CD4-positive, alpha-beta memory T cell (primary cell): Measurements from ENCODE around the gene KCNJ15. TPM values are rescaled to one million over a fixed set of nuclear protein-coding genes. Genes with fewer than 3 reads are reported as not detected.

Experiments used
- CTCF ChIA-PET: fragments of 350-600 bp; sonication (Branson Sonifier 250); formaldehyde crosslinking; loops from one replicate; lab custom pipeline; 2021; ENCODE audit warnings: inconsistent platforms; ENCODE audit not compliant: partially characterized antibody; lab: Charles Lee
- POLR2A ChIA-PET: fragments of 350-600 bp; sonication (Branson Sonifier 250); formaldehyde crosslinking; loops from one replicate; lab custom pipeline; 2021; ENCODE audit not compliant: partially characterized antibody; lab: Charles Lee
- DNase-seq, 5 donors: peaks; one replicate each; pipeline versions ENCODE4 v3.0.0 to v3.0.0-alpha.2; 2020 to 2022; ENCODE audit warnings: mixed read lengths in 1 of 5
- H3K27ac ChIP-seq: one replicate; pipeline ENCODE4 v1.7.0; 2013; ENCODE audit warnings: low read depth, low read length
- H3K27me3 ChIP-seq: 2 replicates; pipeline ENCODE4 v1.7.0; 2013; ENCODE audit warnings: mild to moderate bottlenecking, low read length, moderate library complexity; ENCODE audit not compliant: insufficient read depth
- H3K36me3 ChIP-seq: 2 replicates; pipeline ENCODE4 v1.7.0; 2013; ENCODE audit warnings: mild to moderate bottlenecking, low read length, moderate library complexity; ENCODE audit not compliant: insufficient read depth
- H3K4me1 ChIP-seq: 2 replicates; pipeline ENCODE4 v1.7.0; 2013; ENCODE audit warnings: mild to moderate bottlenecking, low read length, moderate library complexity; ENCODE audit not compliant: insufficient read depth
- H3K4me3 ChIP-seq, 2 donors: one replicate each; pipeline ENCODE4 v1.7.0; 2013; ENCODE audit warnings: low read length in 2 of 2, mild to moderate bottlenecking in 1 of 2
- H3K9me3 ChIP-seq, 2 donors: one replicate each; pipeline ENCODE4 v1.7.0; 2013; ENCODE audit warnings: low read length in 2 of 2, control low read depth in 1 of 2; ENCODE audit not compliant: control insufficient read depth in 1 of 2
- H3K27ac Mint-ChIP-seq, 7 donors: one replicate each; pipeline ENCODE4 v1.8.0; 2020 to 2021; ENCODE audit warnings: mixed read lengths in 7 of 7, mild to moderate bottlenecking in 6 of 7, inconsistent platforms in 3 of 7, moderate library complexity in 3 of 7
- H3K27me3 Mint-ChIP-seq, 2 donors: one replicate each; pipeline ENCODE4 v1.8.0; 2020 to 2021; ENCODE audit warnings: mixed read lengths in 2 of 2
- H3K36me3 Mint-ChIP-seq, 2 donors: one replicate each; pipeline ENCODE4 v1.8.0; 2020 to 2021; ENCODE audit warnings: mixed read lengths in 2 of 2, inconsistent platforms in 1 of 2, mild to moderate bottlenecking in 1 of 2
- H3K4me1 Mint-ChIP-seq, 4 donors: one replicate each; pipeline ENCODE4 v1.8.0; 2020 to 2021; ENCODE audit warnings: mixed read lengths in 4 of 4, mild to moderate bottlenecking in 1 of 4
- H3K4me3 Mint-ChIP-seq, 8 donors: one replicate each; pipeline ENCODE4 v1.8.0; 2020 to 2021; ENCODE audit warnings: mixed read lengths in 8 of 8, mild to moderate bottlenecking in 7 of 8, moderate library complexity in 6 of 8, inconsistent platforms in 3 of 8
- H3K9me3 Mint-ChIP-seq, 8 donors: one replicate each; pipeline ENCODE4 v1.8.0; 2020 to 2021; ENCODE audit warnings: mixed read lengths in 8 of 8, mild to moderate bottlenecking in 5 of 8, inconsistent platforms in 3 of 8, moderate library complexity in 1 of 8
- intact Hi-C: fragments of 100-400 bp; cut with micrococcal nuclease; formaldehyde crosslinking; loops from one replicate; pipeline ENCODE4 v1.15.1; 2023
- polyA plus RNA-seq, 2 donors: library from polyadenylated mRNA; unstranded; fragments of 300-500 nt; fragmentation: Illumina TruSeq; gene quantifications; one replicate each; pipeline ENCODE4 v1.2.3, GENCODE V29; 2021
- total RNA-seq, 2 experiments: library from RNA; stranded (reverse); gene quantifications; one replicate each; pipeline ENCODE4 v1.2.3, GENCODE V29; 2021

Gene KCNJ15
- total and polyA plus RNA-seq, 4 experiments from 2014 or later, result 0.17 to 1.1 (median 0.51) TPM

GRCh38 chr21:38293113-38293512, 36.3 kb downstream of the KCNJ15 start:
- Mint-ChIP-seq H3K9me3 (no peaks in the 10 kb centered on the region), H3K36me3 (no peaks in the 10 kb centered on the region), H3K4me1 (peaks cover 1 to 18% (median 12%) of the 10 kb centered on the region in 4 donors), H3K27me3 (peaks cover 0 to 5% of the 10 kb centered on the region in 2 donors), H3K4me3 (no peak overlapping the region), H3K27ac (no peak overlapping the region)
- no peak for DNase-seq
- ChIA-PET CTCF (no interaction called here), POLR2A (interaction anchor here (1.5 to 1.7 kb wide), 3 partner anchors 14 to 47 kb away, joined by 3 to 5 read pairs (median 4); no protein-coding TSS in a partner anchor)
- Histone ChIP-seq H3K9me3 (no peaks in the 10 kb centered on the region), H3K4me3 (no peak overlapping the region), H3K27ac (no peak overlapping the region), H3K27me3 (no peaks in the 10 kb centered on the region), H3K4me1 (peaks cover 15% of the 10 kb centered on the region), H3K36me3 (no peaks in the 10 kb centered on the region)
- intact Hi-C loops, result loop anchor here (10.0 kb wide), 1 partner anchor 48 kb away; no protein-coding TSS in a partner anchor

GRCh38 chr21:38293765-38294164, 37.0 kb downstream of the KCNJ15 start:
- Histone ChIP-seq H3K4me3 (no peak overlapping the region), H3K27me3 (no peaks in the 10 kb centered on the region), H3K27ac (no peak overlapping the region), H3K9me3 (no peaks in the 10 kb centered on the region), H3K4me1 (peaks cover 15% of the 10 kb centered on the region), H3K36me3 (no peaks in the 10 kb centered on the region)
- peaks cover 0 to 1% of the 10 kb centered on the region in 2 donors for H3K27me3 Mint-ChIP-seq
- peaks cover 1 to 18% (median 12%) of the 10 kb centered on the region in 4 donors for H3K4me1 Mint-ChIP-seq
- ChIA-PET POLR2A (interaction anchor here (1.0 to 1.7 kb wide), 4 partner anchors 13 to 730 kb away, joined by 3 to 5 read pairs (median 4); no protein-coding TSS in a partner anchor), CTCF (interaction anchor here (1.0 kb wide), 1 partner anchor 21 kb away, joined by 3 read pairs; no protein-coding TSS in a partner anchor)
- H3K36me3 Mint-ChIP-seq, result no peaks in the 10 kb centered on the region
- no peaks in the 10 kb centered on the region for H3K9me3 Mint-ChIP-seq
- no peak for DNase-seq
- no peak overlapping the region for H3K4me3 Mint-ChIP-seq
- peak overlapping the region in 3 of 7 donors; percentile 37 to 93 (median 41) for H3K27ac Mint-ChIP-seq
- intact Hi-C loops, result loop anchor here (10.0 kb wide), 1 partner anchor 49 kb away; no protein-coding TSS in a partner anchor

GRCh38 chr21:38294609-38295008, 37.8 kb downstream of the KCNJ15 start:
- Histone ChIP-seq H3K9me3 (no peaks in the 10 kb centered on the region), H3K4me1 (peaks cover 15% of the 10 kb centered on the region), H3K4me3 (no peak overlapping the region), H3K36me3 (no peaks in the 10 kb centered on the region), H3K27me3 (no peaks in the 10 kb centered on the region), H3K27ac (no peak overlapping the region)
- H3K4me3 Mint-ChIP-seq, result peak overlapping the region in 1 of 8 donors; percentile 1
- CTCF ChIA-PET, result interaction anchor here (1.0 kb wide), 1 partner anchor 20 kb away, joined by 3 read pairs; no protein-coding TSS in a partner anchor
- no peak overlapping the region for H3K27ac Mint-ChIP-seq
- POLR2A ChIA-PET, result interaction anchor here (1.0 to 1.7 kb wide), 3 partner anchors 12 to 731 kb away, joined by 3 to 5 read pairs (median 4); no protein-coding TSS in a partner anchor
- DNase-seq, result no peak
- no peaks in the 10 kb centered on the region for H3K36me3 Mint-ChIP-seq
- peaks cover 1 to 25% (median 13%) of the 10 kb centered on the region in 4 donors for H3K4me1 Mint-ChIP-seq
- no peaks in the 10 kb centered on the region for H3K9me3 Mint-ChIP-seq
- intact Hi-C loops, result loop anchor here (10.0 kb wide), 1 partner anchor 50 kb away; no protein-coding TSS in a partner anchor
- H3K27me3 Mint-ChIP-seq, result peaks cover 0 to 1% of the 10 kb centered on the region in 2 donors

GRCh38 chr21:38295997-38296764, 39.4 kb downstream of the KCNJ15 start:
- peak overlapping the region in 6 of 7 donors; percentile 45 to 94 (median 76) for H3K27ac Mint-ChIP-seq
- Histone ChIP-seq H3K27ac (no peak overlapping the region), H3K4me1 (peaks cover 15% of the 10 kb centered on the region), H3K27me3 (no peaks in the 10 kb centered on the region), H3K4me3 (no peak overlapping the region), H3K9me3 (no peaks in the 10 kb centered on the region), H3K36me3 (no peaks in the 10 kb centered on the region)
- ChIA-PET POLR2A (interaction anchor here (1.0 kb wide), 1 partner anchor 10 kb away, joined by 3 read pairs; no protein-coding TSS in a partner anchor), CTCF (no interaction called here)
- DNase-seq, result no peak
- H3K4me1 Mint-ChIP-seq, result peaks cover 2 to 31% (median 17%) of the 10 kb centered on the region in 4 donors
- no peaks in the 10 kb centered on the region for H3K9me3 Mint-ChIP-seq
- H3K4me3 Mint-ChIP-seq, result peak overlapping the region in 3 of 8 donors; percentile 23 to 68 (median 33)
- peaks cover 0 to 1% of the 10 kb centered on the region in 2 donors for H3K27me3 Mint-ChIP-seq
- intact Hi-C loops, result loop anchor here (10.0 kb wide), 1 partner anchor 51 kb away; no protein-coding TSS in a partner anchor
- no peaks in the 10 kb centered on the region for H3K36me3 Mint-ChIP-seq

- H3K36me3 ChIP-seq, result no peaks in the 10 kb centered on the region
- intact Hi-C loops, result loop anchor here (10.0 kb wide), 1 partner anchor 52 kb away; no protein-coding TSS in a partner anchor
- no peaks in the 10 kb centered on the region for H3K27me3 ChIP-seq
- Mint-ChIP-seq H3K9me3 (no peaks in the 10 kb centered on the region), H3K4me3 (no peak overlapping the region), H3K4me1 (peaks cover 2 to 37% (median 22%) of the 10 kb centered on the region in 4 donors), H3K36me3 (no peaks in the 10 kb centered on the region), H3K27me3 (peaks cover 0 to 1% of the 10 kb centered on the region in 2 donors), H3K27ac (peak overlapping the region in 5 of 7 donors; percentile 13 to 94 (median 74))
- ChIA-PET POLR2A (no interaction called here), CTCF (no interaction called here)
- H3K4me1 ChIP-seq, result peaks cover 15% of the 10 kb centered on the region
- no peak overlapping the region for H3K4me3 ChIP-seq
- H3K27ac ChIP-seq, result no peak overlapping the region
- no peak for DNase-seq
- H3K9me3 ChIP-seq, result no peaks in the 10 kb centered on the region
Observed at GRCh38 chr21:38297194-38297631, 40.4 kb downstream of the KCNJ15 start.

GRCh38 chr21:38297871-38298270, 41.1 kb downstream of the KCNJ15 start:
- Mint-ChIP-seq H3K27ac (peak overlapping the region in 3 of 7 donors; percentile 10 to 41 (median 13)), H3K4me3 (no peak overlapping the region), H3K27me3 (no peaks in the 10 kb centered on the region), H3K4me1 (peaks cover 2 to 37% (median 22%) of the 10 kb centered on the region in 4 donors), H3K36me3 (no peaks in the 10 kb centered on the region), H3K9me3 (no peaks in the 10 kb centered on the region)
- Histone ChIP-seq H3K4me3 (no peak overlapping the region), H3K36me3 (no peaks in the 10 kb centered on the region), H3K27me3 (no peaks in the 10 kb centered on the region), H3K4me1 (peaks cover 15% of the 10 kb centered on the region), H3K27ac (no peak overlapping the region), H3K9me3 (no peaks in the 10 kb centered on the region)
- POLR2A ChIA-PET, result no interaction called here
- CTCF ChIA-PET, result no interaction called here
- intact Hi-C loops, result loop anchor here (10.0 kb wide), 1 partner anchor 53 kb away; no protein-coding TSS in a partner anchor
- DNase-seq, result no peak

- H3K9me3 Mint-ChIP-seq, result no peaks in the 10 kb centered on the region
- H3K27ac Mint-ChIP-seq, result no peak overlapping the region
- intact Hi-C loops, result loop anchor here (10.0 kb wide), 1 partner anchor 54 kb away; no protein-coding TSS in a partner anchor
- H3K27ac ChIP-seq, result no peak overlapping the region
- peaks cover 13% of the 10 kb centered on the region for H3K4me1 ChIP-seq
- no peaks in the 10 kb centered on the region for H3K27me3 Mint-ChIP-seq
- no peaks in the 10 kb centered on the region for H3K27me3 ChIP-seq
- no peak for DNase-seq
- ChIA-PET CTCF (no interaction called here), POLR2A (no interaction called here)
- no peaks in the 10 kb centered on the region for H3K36me3 Mint-ChIP-seq
- no peaks in the 10 kb centered on the region for H3K9me3 ChIP-seq
- no peak overlapping the region for H3K4me3 Mint-ChIP-seq
- H3K4me1 Mint-ChIP-seq, result peaks cover 1 to 35% (median 19%) of the 10 kb centered on the region in 4 donors
- no peaks in the 10 kb centered on the region for H3K36me3 ChIP-seq
- no peak overlapping the region for H3K4me3 ChIP-seq
Observed at GRCh38 chr21:38298832-38299231, 42.0 kb downstream of the KCNJ15 start.
